ENCODE results near the gene CEACAM1.
"Not testable (repeated sequence)": the region's sequence is repeated elsewhere in the genome, so short reads cannot be mapped to it uniquely, and the experiment has no call there.

CEACAM1 gene

DNA sequence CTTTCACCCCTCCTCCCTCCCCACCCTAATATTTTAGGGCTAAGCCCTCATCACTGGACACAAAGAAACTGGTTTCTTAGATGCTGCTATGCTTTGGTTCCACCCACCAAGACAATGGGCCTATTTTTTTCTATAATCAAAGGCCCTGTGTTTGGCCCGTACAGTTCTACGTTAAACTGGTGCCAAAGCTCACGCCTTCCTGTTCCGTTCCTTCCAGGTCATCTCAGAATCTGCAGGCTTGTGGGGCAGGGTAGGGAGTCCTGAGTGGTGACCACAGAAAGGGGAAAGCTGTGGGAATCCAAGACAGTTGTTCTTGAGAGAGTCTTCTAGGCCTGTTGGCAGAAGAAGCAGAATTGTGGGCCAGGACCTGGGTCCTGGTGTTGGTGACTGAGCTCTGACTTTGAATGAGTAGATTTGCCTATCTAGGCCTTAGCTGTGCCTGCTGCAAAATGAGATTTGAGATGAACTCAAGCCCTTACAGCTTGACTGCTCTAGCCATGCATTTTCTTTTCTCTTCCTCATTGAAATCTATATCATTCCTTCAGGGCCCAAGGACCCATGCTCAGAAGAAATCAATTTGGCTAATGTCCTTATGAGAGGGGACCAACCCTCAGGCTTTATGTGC, 66.5 kb downstream of the CEACAM1 start:
- TF ChIP-seq, protein P1, sequence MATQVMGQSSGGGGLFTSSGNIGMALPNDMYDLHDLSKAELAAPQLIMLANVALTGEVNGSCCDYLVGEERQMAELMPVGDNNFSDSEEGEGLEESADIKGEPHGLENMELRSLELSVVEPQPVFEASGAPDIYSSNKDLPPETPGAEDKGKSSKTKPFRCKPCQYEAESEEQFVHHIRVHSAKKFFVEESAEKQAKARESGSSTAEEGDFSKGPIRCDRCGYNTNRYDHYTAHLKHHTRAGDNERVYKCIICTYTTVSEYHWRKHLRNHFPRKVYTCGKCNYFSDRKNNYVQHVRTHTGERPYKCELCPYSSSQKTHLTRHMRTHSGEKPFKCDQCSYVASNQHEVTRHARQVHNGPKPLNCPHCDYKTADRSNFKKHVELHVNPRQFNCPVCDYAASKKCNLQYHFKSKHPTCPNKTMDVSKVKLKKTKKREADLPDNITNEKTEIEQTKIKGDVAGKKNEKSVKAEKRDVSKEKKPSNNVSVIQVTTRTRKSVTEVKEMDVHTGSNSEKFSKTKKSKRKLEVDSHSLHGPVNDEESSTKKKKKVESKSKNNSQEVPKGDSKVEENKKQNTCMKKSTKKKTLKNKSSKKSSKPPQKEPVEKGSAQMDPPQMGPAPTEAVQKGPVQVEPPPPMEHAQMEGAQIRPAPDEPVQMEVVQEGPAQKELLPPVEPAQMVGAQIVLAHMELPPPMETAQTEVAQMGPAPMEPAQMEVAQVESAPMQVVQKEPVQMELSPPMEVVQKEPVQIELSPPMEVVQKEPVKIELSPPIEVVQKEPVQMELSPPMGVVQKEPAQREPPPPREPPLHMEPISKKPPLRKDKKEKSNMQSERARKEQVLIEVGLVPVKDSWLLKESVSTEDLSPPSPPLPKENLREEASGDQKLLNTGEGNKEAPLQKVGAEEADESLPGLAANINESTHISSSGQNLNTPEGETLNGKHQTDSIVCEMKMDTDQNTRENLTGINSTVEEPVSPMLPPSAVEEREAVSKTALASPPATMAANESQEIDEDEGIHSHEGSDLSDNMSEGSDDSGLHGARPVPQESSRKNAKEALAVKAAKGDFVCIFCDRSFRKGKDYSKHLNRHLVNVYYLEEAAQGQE (IDR thresholded peaks at IDR 0.05; ENCODE audit: insufficient replicate concordance, low read depth) = no peak
- TF ChIP-seq, protein P2, sequence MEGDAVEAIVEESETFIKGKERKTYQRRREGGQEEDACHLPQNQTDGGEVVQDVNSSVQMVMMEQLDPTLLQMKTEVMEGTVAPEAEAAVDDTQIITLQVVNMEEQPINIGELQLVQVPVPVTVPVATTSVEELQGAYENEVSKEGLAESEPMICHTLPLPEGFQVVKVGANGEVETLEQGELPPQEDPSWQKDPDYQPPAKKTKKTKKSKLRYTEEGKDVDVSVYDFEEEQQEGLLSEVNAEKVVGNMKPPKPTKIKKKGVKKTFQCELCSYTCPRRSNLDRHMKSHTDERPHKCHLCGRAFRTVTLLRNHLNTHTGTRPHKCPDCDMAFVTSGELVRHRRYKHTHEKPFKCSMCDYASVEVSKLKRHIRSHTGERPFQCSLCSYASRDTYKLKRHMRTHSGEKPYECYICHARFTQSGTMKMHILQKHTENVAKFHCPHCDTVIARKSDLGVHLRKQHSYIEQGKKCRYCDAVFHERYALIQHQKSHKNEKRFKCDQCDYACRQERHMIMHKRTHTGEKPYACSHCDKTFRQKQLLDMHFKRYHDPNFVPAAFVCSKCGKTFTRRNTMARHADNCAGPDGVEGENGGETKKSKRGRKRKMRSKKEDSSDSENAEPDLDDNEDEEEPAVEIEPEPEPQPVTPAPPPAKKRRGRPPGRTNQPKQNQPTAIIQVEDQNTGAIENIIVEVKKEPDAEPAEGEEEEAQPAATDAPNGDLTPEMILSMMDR (IDR thresholded peaks at IDR 0.05; ENCODE audit: insufficient read depth, low read length) = no peak
- TF ChIP-seq POLR2AphosphoS5 (IDR thresholded peaks at IDR 0.05; ENCODE audit: low read depth) (no peak), GABPA (IDR thresholded peaks at IDR 0.05; ENCODE audit: low read depth) (no peak), SPI1 (IDR thresholded peaks at IDR 0.05; ENCODE audit: borderline replicate concordance, low read depth) (no peak)
- Histone ChIP-seq H3K27me3 (ENCODE audit: insufficient read depth, poor library complexity, severe bottlenecking) (no peaks in the 10 kb centered on the region), H3K27ac (replicated peaks) (no peak overlapping the region), H3K4me3 (replicated peaks; ENCODE audit: insufficient read depth, low read length) (no peak overlapping the region)
- no peak for DNase-seq (ENCODE audit: low read depth in 1 of 2, low spot score in 1 of 2)

DNA sequence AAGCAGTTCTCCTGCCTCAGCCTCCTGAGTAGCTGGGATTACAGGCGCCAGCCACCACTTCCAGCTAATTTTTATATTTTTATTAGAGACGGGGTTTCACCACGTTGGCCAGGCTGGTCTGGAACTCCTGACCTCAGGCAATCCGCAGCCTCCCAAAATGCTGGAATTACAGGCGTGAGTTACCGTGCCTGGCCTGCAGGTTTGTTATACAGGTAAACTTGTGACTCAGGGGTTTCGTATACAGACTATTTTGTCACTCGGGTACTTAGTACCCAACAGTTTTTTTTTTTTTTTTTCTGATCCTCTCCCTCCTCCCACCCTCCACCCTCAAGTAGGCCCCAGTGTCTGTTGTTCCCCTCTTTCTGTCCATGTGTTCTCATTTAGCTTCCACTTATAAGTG, 67.0 kb downstream of the CEACAM1 start:
- not testable (repeated sequence) for H3K27ac ChIP-seq (replicated peaks); DNase-seq (ENCODE audit: low read depth in 1 of 2, low spot score in 1 of 2); H3K27me3 ChIP-seq (ENCODE audit: insufficient read depth, poor library complexity, severe bottlenecking); H3K4me3 ChIP-seq (replicated peaks; ENCODE audit: insufficient read depth, low read length)

DNA sequence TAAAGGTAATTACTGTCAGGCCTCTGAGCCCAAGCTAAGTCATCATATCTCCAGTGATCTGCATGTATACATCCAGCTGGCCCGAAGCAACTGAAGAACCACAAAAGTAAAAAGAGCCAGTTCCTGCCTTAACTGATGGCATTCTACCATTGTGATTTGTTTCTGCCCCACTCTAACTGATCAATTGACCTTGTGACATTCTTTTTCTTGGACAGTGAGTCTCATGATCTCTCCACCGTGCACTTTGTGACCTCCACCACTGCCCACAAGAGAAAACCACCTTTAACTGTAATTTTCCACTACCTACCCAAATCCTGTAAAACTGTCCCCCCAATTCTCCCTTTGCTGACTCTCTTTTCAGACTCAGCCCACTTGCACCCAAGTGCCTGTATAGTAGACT, 68.4 kb downstream of the CEACAM1 start:
- H3K4me3 ChIP-seq (replicated peaks; ENCODE audit: insufficient read depth, low read length) = no peak overlapping the region
- H3K27me3 ChIP-seq (ENCODE audit: insufficient read depth, poor library complexity, severe bottlenecking) = no peaks in the 10 kb centered on the region
- no peak overlapping the region for H3K27ac ChIP-seq (replicated peaks)
- DNase-seq (ENCODE audit: low read depth in 1 of 2, low spot score in 1 of 2) = no peak
- no peak for TF ChIP-seq SPI1 (IDR thresholded peaks at IDR 0.05; ENCODE audit: borderline replicate concordance, low read depth)
- TF ChIP-seq, protein P2 (IDR thresholded peaks at IDR 0.05; ENCODE audit: insufficient read depth, low read length) = no peak
- TF ChIP-seq POLR2AphosphoS5 (IDR thresholded peaks at IDR 0.05; ENCODE audit: low read depth) = no peak
- no peak for TF ChIP-seq GABPA (IDR thresholded peaks at IDR 0.05; ENCODE audit: low read depth)
